Activated T-helper 2 cell treated with anti-CD3 and anti-CD28 coated beads, Interferon-gamma antibody, Interleukin-2, Interleukin-4, amounts not matched to agents 10 μg/mL and 5 μg/mL and 100 μg/mL, durations not matched to agents 14 hours and 24 hours and 36 hours (primary cell): Measurements from ENCODE around the gene FDXR. TPM values are rescaled to one million over a fixed set of nuclear protein-coding genes. Genes with fewer than 3 reads are reported as not detected.
"Not testable (repeated sequence)": the region's sequence is repeated elsewhere in the genome, so short reads cannot be mapped to it uniquely, and the experiment has no call there.

Experiments
- DNase-seq: peaks from one replicate; pipeline ENCODE4 v3.0.0; 2021; ENCODE audit warnings: low spot score
- H3K27ac Mint-ChIP-seq: one replicate; pipeline ENCODE4 v1.8.0; 2021; ENCODE audit warnings: mixed read lengths
- H3K27me3 Mint-ChIP-seq: one replicate; pipeline ENCODE4 v1.8.0; 2021; ENCODE audit warnings: low read depth, mixed read lengths
- H3K36me3 Mint-ChIP-seq: one replicate; pipeline ENCODE4 v1.8.0; 2021; ENCODE audit warnings: low read depth, mixed read lengths
- H3K4me1 Mint-ChIP-seq: one replicate; pipeline ENCODE4 v1.8.0; 2021; ENCODE audit warnings: low read depth, mixed read lengths
- H3K4me3 Mint-ChIP-seq: one replicate; pipeline ENCODE4 v1.8.0; 2021; ENCODE audit warnings: low read depth, mild to moderate bottlenecking, moderate library complexity, mixed read lengths
- H3K9me3 Mint-ChIP-seq: one replicate; pipeline ENCODE4 v1.8.0; 2021; ENCODE audit warnings: mixed read lengths
- intact Hi-C: fragments of 100-400 bp; cut with micrococcal nuclease; formaldehyde crosslinking; loops from one replicate; pipeline ENCODE4 v1.15.1; 2023
- total RNA-seq: library from RNA; stranded (reverse); gene quantifications from 2 replicates; pipeline ENCODE4 v1.2.3, GENCODE V29; 2022

Gene FDXR
- 17.8 and 19.7 TPM in 2 replicates for total RNA-seq

- no peak for DNase-seq
- Mint-ChIP-seq H3K27me3 (peaks cover under 1% of the 10 kb centered on the region), H3K4me3 (peak within 1 kb of the TSS; percentile 85), H3K9me3 (no peaks in the 10 kb centered on the region), H3K4me1 (peaks cover 17% of the 10 kb centered on the region), H3K27ac (peak within 1 kb of the TSS; percentile 73), H3K36me3 (peaks cover 4% of the 10 kb centered on the region)
- intact Hi-C loops, result loop anchor here (1.0 to 10.0 kb wide), 2 partner anchors 20 to 1638 kb away; a partner anchor contains a TSS
These were observed at the start of gene FDXR for GRCh38 chr17:74872313-74873036. FDXR (minus strand) TSS chr17:74872994; CDS start chr17:74872944, 50 bp downstream.

- H3K9me3 Mint-ChIP-seq, result no peaks in the 10 kb centered on the region
- H3K4me3 Mint-ChIP-seq, result no peak overlapping the region
- no peaks in the 10 kb centered on the region for H3K4me1 Mint-ChIP-seq
- intact Hi-C loops, result no loop called here
- no peak for DNase-seq
- H3K27ac Mint-ChIP-seq, result no peak overlapping the region
- no peaks in the 10 kb centered on the region for H3K36me3 Mint-ChIP-seq
- H3K27me3 Mint-ChIP-seq, result peaks cover 44% of the 10 kb centered on the region
These were observed 49.4 kb upstream of the FDXR start for GRCh38 chr17:74922172-74922571.

- Mint-ChIP-seq H3K9me3 (no peaks in the 10 kb centered on the region), H3K36me3 (no peaks in the 10 kb centered on the region), H3K4me3 (no peak overlapping the region), H3K27me3 (peaks cover 44% of the 10 kb centered on the region), H3K4me1 (no peaks in the 10 kb centered on the region), H3K27ac (no peak overlapping the region)
- no peak for DNase-seq
- intact Hi-C loops, result no loop called here
These were observed 49.0 kb upstream of the FDXR start for GRCh38 chr17:74921769-74922168.

DNA sequence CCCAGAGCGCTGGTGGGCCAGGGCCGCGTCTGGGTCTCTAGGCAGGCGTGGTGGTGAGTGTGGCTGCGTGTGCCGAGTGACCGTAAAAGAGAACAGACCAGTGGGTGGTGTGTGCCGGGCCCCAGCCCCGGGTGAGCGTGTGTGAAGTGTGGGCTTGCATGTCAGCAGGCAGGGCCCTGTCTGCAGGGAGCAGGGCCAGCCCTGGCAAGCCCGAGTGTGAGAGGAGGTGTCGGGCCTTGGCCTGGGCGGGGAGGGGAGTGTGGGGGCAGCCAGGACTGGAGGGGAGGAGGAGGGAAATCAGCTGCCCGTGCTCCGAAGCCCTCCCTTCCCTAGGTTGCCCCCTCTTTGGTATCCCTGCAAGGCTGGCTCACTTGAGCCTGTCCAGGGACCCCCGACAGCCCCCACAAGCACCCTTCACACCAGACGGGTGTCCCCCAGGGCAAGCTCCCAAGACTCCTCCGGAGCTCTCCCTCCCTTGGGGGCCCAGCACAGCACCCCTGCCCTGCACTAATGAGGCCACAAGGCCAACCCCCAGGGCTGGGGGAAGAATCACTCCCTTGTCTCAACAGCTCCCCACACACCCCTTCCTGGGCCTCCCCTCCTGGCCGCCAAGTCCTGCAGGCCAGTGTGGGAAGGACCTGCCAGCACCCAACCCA is 48.4 kb upstream of the FDXR start:
- Mint-ChIP-seq H3K36me3 (no peaks in the 10 kb centered on the region), H3K27me3 (peaks cover 41% of the 10 kb centered on the region)
- intact Hi-C loops, result no loop called here

GRCh38 chr17:74920642-74921025 is 47.8 kb upstream of the FDXR start:
- Mint-ChIP-seq H3K9me3 (no peaks in the 10 kb centered on the region), H3K27me3 (peaks cover 36% of the 10 kb centered on the region), H3K36me3 (no peaks in the 10 kb centered on the region), H3K27ac (no peak overlapping the region), H3K4me1 (no peaks in the 10 kb centered on the region), H3K4me3 (no peak overlapping the region)
- no peak for DNase-seq
- intact Hi-C loops, result no loop called here

More for the DNA sequence above, 48.4 kb upstream of the FDXR start:
- Mint-ChIP-seq H3K27ac (no peak overlapping the region), H3K4me3 (no peak overlapping the region), H3K4me1 (no peaks in the 10 kb centered on the region), H3K9me3 (no peaks in the 10 kb centered on the region)
- no peak for DNase-seq

DNA sequence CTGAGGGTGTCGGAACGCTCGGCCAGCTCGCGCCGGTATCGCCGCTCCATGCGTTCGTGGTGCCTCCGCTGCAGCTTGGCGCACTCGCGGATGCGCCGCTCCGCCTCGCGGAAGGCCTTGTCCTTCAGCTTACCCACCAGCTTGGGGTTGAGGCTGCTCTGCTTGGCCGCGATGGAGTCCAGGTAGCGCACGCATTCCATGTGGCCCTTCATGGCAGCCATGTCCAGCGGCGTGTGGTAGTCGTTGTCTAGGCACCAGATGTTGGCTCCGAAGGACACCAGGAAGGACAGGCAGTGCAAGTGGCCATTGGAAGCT is 47.5 kb upstream of the FDXR start:
- intact Hi-C loops, result no loop called here
- DNase-seq, result no peak
- Mint-ChIP-seq H3K4me3 (no peak overlapping the region), H3K36me3 (no peaks in the 10 kb centered on the region), H3K4me1 (no peaks in the 10 kb centered on the region), H3K27me3 (peaks cover 32% of the 10 kb centered on the region), H3K27ac (no peak overlapping the region), H3K9me3 (no peaks in the 10 kb centered on the region)

- intact Hi-C loops, result no loop called here
- no peak overlapping the region for H3K4me3 Mint-ChIP-seq
- H3K27ac Mint-ChIP-seq, result no peak overlapping the region
- no peaks in the 10 kb centered on the region for H3K9me3 Mint-ChIP-seq
- no peaks in the 10 kb centered on the region for H3K4me1 Mint-ChIP-seq
- H3K36me3 Mint-ChIP-seq, result no peaks in the 10 kb centered on the region
- no peak for DNase-seq
- H3K27me3 Mint-ChIP-seq, result peaks cover 27% of the 10 kb centered on the region
These were observed 46.9 kb upstream of the FDXR start for GRCh38 chr17:74919440-74920305.

- no peaks in the 10 kb centered on the region for H3K9me3 Mint-ChIP-seq
- no peak overlapping the region for H3K27ac Mint-ChIP-seq
- H3K4me1 Mint-ChIP-seq, result no peaks in the 10 kb centered on the region
These were observed 46.1 kb upstream of the FDXR start for GRCh38 chr17:74918906-74919305.

GRCh38 chr17:74917430-74917829 is 44.6 kb upstream of the FDXR start:
- intact Hi-C loops, result no loop called here
- Mint-ChIP-seq H3K27me3 (peaks cover 18% of the 10 kb centered on the region), H3K4me1 (no peaks in the 10 kb centered on the region), H3K9me3 (no peaks in the 10 kb centered on the region), H3K36me3 (no peaks in the 10 kb centered on the region), H3K4me3 (no peak overlapping the region), H3K27ac (no peak overlapping the region)
- DNase-seq, result no peak

More at GRCh38 chr17:74918906-74919305, 46.1 kb upstream of the FDXR start:
- intact Hi-C loops, result no loop called here
- H3K4me3 Mint-ChIP-seq, result no peak overlapping the region
- H3K27me3 Mint-ChIP-seq, result peaks cover 24% of the 10 kb centered on the region
- no peak for DNase-seq
- no peaks in the 10 kb centered on the region for H3K36me3 Mint-ChIP-seq

DNA sequence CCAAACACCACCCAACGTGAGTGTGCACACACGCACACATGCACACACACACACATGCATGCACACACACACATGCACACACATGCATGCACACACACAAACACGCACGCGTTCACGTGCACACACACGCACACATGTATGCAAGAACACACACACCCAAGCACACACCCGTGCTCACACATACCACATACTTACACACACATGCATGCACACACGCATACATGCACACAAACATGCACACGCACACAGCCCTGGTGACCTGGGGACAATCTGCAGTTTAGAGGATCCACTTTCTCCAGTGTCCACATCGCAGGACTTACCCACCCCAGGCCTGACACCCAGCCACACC is 44.0 kb upstream of the FDXR start:
- Mint-ChIP-seq H3K4me3 (no peak overlapping the region), H3K4me1 (no peaks in the 10 kb centered on the region), H3K27ac (no peak overlapping the region), H3K27me3 (peaks cover 16% of the 10 kb centered on the region), H3K36me3 (no peaks in the 10 kb centered on the region), H3K9me3 (no peaks in the 10 kb centered on the region)
- intact Hi-C loops, result no loop called here
- no peak for DNase-seq

GRCh38 chr17:74916136-74916850 is 43.5 kb upstream of the FDXR start:
- Mint-ChIP-seq H3K4me3 (no peak overlapping the region), H3K27ac (no peak overlapping the region), H3K9me3 (no peaks in the 10 kb centered on the region), H3K27me3 (peaks cover 15% of the 10 kb centered on the region), H3K36me3 (no peaks in the 10 kb centered on the region), H3K4me1 (no peaks in the 10 kb centered on the region)
- no peak for DNase-seq
- intact Hi-C loops, result no loop called here

- DNase-seq, intact Hi-C loops, H3K4me3 Mint-ChIP-seq: not testable (repeated sequence)
These were observed 38.6 kb upstream of the FDXR start for GRCh38 chr17:74911423-74911822.

More at GRCh38 chr17:74911423-74911822, 38.6 kb upstream of the FDXR start:
- not testable (repeated sequence) for H3K9me3 Mint-ChIP-seq, H3K36me3 Mint-ChIP-seq, H3K27ac Mint-ChIP-seq, H3K27me3 Mint-ChIP-seq, H3K4me1 Mint-ChIP-seq
